Liver (tissue), 9 donors: ENCODE measurements around the gene KCNQ1. TPM values are rescaled to one million over a fixed set of nuclear protein-coding genes. Genes with fewer than 3 reads are reported as not detected.

Experiments
- DNase-seq: peaks from one replicate; pipeline ENCODE4 v3.0.0-alpha.2; 2017; ENCODE audit warnings: low spot score
- H3K27ac ChIP-seq, 2 donors: one replicate each; pipeline ENCODE4 v1.7.0; 2013; ENCODE audit warnings: inconsistent platforms in 2 of 2, low read length in 2 of 2, control low read depth in 1 of 2, low read depth in 1 of 2, mild to moderate bottlenecking in 1 of 2
- H3K27me3 ChIP-seq, 4 donors: one replicate each; pipeline versions ENCODE4 v1.6.1 to v1.7.0; 2013; ENCODE audit warnings: low read length in 3 of 4, inconsistent platforms in 1 of 4, mild to moderate bottlenecking in 1 of 4, moderate library complexity in 1 of 4; ENCODE audit not compliant: control insufficient read depth in 4 of 4, insufficient read depth in 4 of 4
- H3K36me3 ChIP-seq, 4 donors: one replicate each; pipeline versions ENCODE4 v1.6.1 to v1.7.0; 2013; ENCODE audit warnings: low read length in 3 of 4, mild to moderate bottlenecking in 3 of 4, low read depth in 1 of 4, moderate library complexity in 1 of 4; ENCODE audit not compliant: control insufficient read depth in 4 of 4, insufficient read depth in 3 of 4
- H3K4me1 ChIP-seq, 4 donors: one replicate each; pipeline versions ENCODE4 v1.6.1 to v1.7.0; 2013; ENCODE audit warnings: low read length in 3 of 4, mild to moderate bottlenecking in 3 of 4, moderate library complexity in 1 of 4; ENCODE audit not compliant: control insufficient read depth in 4 of 4, insufficient read depth in 4 of 4
- H3K4me3 ChIP-seq, 3 donors: one replicate each; pipeline versions ENCODE4 v1.6.1 to v1.7.0; 2013; ENCODE audit warnings: low read length in 3 of 3, control low read depth in 1 of 3, low read depth in 1 of 3, mild to moderate bottlenecking in 1 of 3
- H3K9ac ChIP-seq, 2 donors: one replicate each; pipeline ENCODE4 v1.7.0; 2013; ENCODE audit warnings: low read length in 2 of 2, mild to moderate bottlenecking in 2 of 2, moderate library complexity in 2 of 2, control low read depth in 1 of 2, low read depth in 1 of 2
- H3K9me3 ChIP-seq, 4 donors: one replicate each; pipeline versions ENCODE4 v1.6.1 to v1.7.0; 2013; ENCODE audit warnings: low read length in 3 of 4; ENCODE audit not compliant: control insufficient read depth in 4 of 4
- EGR1 ChIP-seq, 2 donors: IDR thresholded peaks; 2 replicates each; pipeline ENCODE4 v1.6.1; 2016 to 2018; ENCODE audit warnings: antibody characterized with exemption in 2 of 2, low read depth in 2 of 2
- FOXA2 ChIP-seq: IDR thresholded peaks from 2 replicates; pipeline ENCODE4 v1.6.1; 2016; ENCODE audit warnings: antibody characterized with exemption
- GABPA ChIP-seq, 2 donors: IDR thresholded peaks in 1 of 2; conservative IDR thresholded peaks in 1 of 2; 2 replicates each; pipeline ENCODE4 v1.6.1; 2016; ENCODE audit warnings: antibody characterized with exemption in 2 of 2, mild to moderate bottlenecking in 1 of 2, moderate library complexity in 1 of 2
- HNF4A ChIP-seq, 2 donors: conservative IDR thresholded peaks; 2 replicates each; pipeline ENCODE4 v1.6.1; 2016; ENCODE audit warnings: antibody characterized with exemption in 2 of 2, mild to moderate bottlenecking in 2 of 2
- HNF4G ChIP-seq: IDR thresholded peaks from 2 replicates; pipeline ENCODE4 v1.6.1; 2016; ENCODE audit warnings: antibody characterized with exemption
- RXRA ChIP-seq, 2 donors: IDR thresholded peaks; 2 replicates each; pipeline ENCODE4 v1.6.1; 2017 to 2018; ENCODE audit warnings: antibody characterized with exemption in 2 of 2, mild to moderate bottlenecking in 1 of 2
- SP1 ChIP-seq: IDR thresholded peaks from 2 replicates; pipeline ENCODE4 v1.6.1; 2018; ENCODE audit warnings: antibody characterized with exemption, mild to moderate bottlenecking
- TAF1 ChIP-seq: conservative IDR thresholded peaks from 2 replicates; pipeline ENCODE4 v1.6.1; 2016; ENCODE audit warnings: antibody characterized with exemption, mild to moderate bottlenecking
- WGBS: extraction: QIAGEN DNeasy Blood & Tissue Kit; methylation state at CpG from one replicate; pipeline ENCODE4 v1.1.7; 2013; 5-methylcytosine and 5-hydroxymethylcytosine counted together
- polyA plus RNA-seq, 2 donors: library from polyadenylated mRNA; stranded (reverse) in 1 of 2; unstranded in 1 of 2; fragments of 200-250 nt in 1 of 2; fragments of >200 nt in 1 of 2; fragmentation: Nextera tagmentation in 1 of 2; extraction: Ambion mirVana in 1 of 2; gene quantifications; one replicate each; pipeline versions ENCODE4 v1.2.1 to v1.2.3, GENCODE V29; 2013 to 2015
- total RNA-seq, 2 donors: library from RNA; depleted of rRNA; stranded (reverse); fragments of >200 nt; gene quantifications; one replicate each; pipeline ENCODE4 v1.2.3, GENCODE V29; 2014
- TF ChIP-seq, protein P1 (sequence below): IDR thresholded peaks from 2 replicates; pipeline ENCODE4 v1.6.1; 2016; ENCODE audit warnings: antibody characterized with exemption
- TF ChIP-seq, protein P2 (sequence below): IDR thresholded peaks from 2 replicates; pipeline ENCODE4 v1.6.1; 2016; ENCODE audit warnings: antibody characterized with exemption
- TF ChIP-seq, protein P3 (sequence below): IDR thresholded peaks from 2 replicates; pipeline ENCODE4 v1.6.1; 2016; ENCODE audit warnings: antibody characterized with exemption, mild to moderate bottlenecking
- TF ChIP-seq, protein P4 (sequence below): fragments of 150-350 bp; IDR thresholded peaks from 2 replicates; pipeline ENCODE4 v1.5.1; 2017; ENCODE audit warnings: improper control_type of control experiment, low read depth, low read length; ENCODE audit not compliant: missing input control
- donor health status: healthy.
- donor health status: healthy.
- donor health status: healthy.
- donor health status: healthy.
- donor health status: healthy.

KCNQ1 gene
- total and polyA plus RNA-seq, 4 donors = 0.31 to 2.2 (median 1.5) TPM

DNA sequence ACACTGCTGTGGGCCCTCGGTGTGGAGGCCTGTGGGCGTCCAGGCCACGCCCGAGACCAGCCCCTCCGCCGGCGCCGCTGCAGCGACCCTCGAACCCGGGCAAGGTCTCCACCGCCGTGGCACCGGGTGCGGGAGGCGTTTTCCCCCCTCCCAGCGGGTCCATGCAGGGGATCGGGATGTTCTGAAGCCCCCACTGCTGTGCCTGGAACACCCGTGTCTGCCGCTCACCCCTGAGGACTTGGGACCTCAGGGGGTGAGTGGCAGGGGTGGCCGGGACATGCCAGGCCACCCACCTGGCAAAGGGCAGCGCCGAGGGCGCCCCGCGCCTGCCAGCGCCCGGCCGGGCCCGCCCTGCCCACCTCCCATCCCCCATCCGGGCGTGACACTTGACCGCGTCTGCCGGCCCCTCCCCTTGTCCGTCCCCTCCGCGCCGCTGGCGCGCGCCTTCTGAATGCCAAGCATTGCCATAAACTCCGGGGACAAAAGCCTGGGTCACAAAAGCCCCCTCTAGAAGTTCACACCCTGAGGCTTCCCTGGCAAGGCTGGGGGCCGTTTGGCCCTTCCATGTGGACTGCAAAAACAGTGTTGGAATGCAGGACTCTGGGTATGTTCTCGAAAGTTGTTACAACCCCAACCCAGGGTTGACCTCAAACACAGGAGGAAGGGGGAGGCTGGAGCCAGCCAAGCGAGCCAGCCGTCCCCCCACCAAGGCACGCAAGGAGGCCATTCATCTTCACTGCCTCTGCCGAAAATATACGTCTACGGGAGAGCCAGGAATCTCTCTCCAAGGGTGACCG is 255.8 kb downstream of the KCNQ1 start:
- Histone ChIP-seq H3K4me3 (peak overlapping the region; percentile 53 to 62 (median 57)), H3K9me3 (no peaks in the 10 kb centered on the region), H3K27me3 (no peaks in the 10 kb centered on the region), H3K36me3 (no peaks in the 10 kb centered on the region), H3K4me1 (peaks cover 0 to 22% (median 8%) of the 10 kb centered on the region in 4 donors), H3K27ac (peak overlapping the region; percentile 91), H3K9ac (peak overlapping the region in 1 of 2 donors; percentile 17)
- 48% methylated on average over 52 of the region's 52 CpGs for WGBS
- TF ChIP-seq SP1 (no peak), HNF4A (conservative IDR thresholded peaks at IDR 0.05) (no peak), HNF4G (no peak), GABPA (IDR thresholded peaks at IDR 0.05 in 1 of 2, conservative IDR thresholded peaks at IDR 0.05 in 1 of 2) (no peak), TAF1 (no peak)
- TF ChIP-seq, protein P1, sequence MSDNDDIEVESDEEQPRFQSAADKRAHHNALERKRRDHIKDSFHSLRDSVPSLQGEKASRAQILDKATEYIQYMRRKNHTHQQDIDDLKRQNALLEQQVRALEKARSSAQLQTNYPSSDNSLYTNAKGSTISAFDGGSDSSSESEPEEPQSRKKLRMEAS = no peak
- DNase-seq = peak; percentile 72

DNA sequence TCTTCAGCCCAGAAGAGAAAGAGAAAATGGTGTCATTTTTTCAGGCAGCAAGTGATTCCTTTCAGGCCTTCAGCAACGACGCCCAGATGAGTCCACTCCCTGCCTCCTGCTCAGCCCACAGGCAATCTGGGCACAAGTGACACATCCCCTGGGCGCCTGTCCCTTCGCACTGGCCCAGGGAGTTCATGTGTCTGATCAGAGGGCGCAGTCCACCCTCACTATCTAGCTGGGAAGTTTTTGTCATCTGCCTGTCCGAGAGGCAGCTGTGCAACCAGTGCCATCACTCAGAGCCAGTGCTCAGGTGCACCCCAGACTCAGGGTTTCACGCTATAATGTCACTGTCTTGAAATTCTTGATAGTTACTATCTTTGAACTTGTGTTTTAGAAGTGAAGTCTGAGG is 256.4 kb downstream of the KCNQ1 start:
- no peak for DNase-seq
- WGBS = 64% methylated on average over 7 of the region's 7 CpGs
- no peak overlapping the region for H3K9ac ChIP-seq
- H3K27me3 ChIP-seq = no peaks in the 10 kb centered on the region
- TF ChIP-seq HNF4A (conservative IDR thresholded peaks at IDR 0.05) = peak; percentile 67 to 84
- TF ChIP-seq, protein P2, sequence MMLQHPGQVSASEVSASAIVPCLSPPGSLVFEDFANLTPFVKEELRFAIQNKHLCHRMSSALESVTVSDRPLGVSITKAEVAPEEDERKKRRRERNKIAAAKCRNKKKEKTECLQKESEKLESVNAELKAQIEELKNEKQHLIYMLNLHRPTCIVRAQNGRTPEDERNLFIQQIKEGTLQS = no peak
- TF ChIP-seq, protein P3, sequence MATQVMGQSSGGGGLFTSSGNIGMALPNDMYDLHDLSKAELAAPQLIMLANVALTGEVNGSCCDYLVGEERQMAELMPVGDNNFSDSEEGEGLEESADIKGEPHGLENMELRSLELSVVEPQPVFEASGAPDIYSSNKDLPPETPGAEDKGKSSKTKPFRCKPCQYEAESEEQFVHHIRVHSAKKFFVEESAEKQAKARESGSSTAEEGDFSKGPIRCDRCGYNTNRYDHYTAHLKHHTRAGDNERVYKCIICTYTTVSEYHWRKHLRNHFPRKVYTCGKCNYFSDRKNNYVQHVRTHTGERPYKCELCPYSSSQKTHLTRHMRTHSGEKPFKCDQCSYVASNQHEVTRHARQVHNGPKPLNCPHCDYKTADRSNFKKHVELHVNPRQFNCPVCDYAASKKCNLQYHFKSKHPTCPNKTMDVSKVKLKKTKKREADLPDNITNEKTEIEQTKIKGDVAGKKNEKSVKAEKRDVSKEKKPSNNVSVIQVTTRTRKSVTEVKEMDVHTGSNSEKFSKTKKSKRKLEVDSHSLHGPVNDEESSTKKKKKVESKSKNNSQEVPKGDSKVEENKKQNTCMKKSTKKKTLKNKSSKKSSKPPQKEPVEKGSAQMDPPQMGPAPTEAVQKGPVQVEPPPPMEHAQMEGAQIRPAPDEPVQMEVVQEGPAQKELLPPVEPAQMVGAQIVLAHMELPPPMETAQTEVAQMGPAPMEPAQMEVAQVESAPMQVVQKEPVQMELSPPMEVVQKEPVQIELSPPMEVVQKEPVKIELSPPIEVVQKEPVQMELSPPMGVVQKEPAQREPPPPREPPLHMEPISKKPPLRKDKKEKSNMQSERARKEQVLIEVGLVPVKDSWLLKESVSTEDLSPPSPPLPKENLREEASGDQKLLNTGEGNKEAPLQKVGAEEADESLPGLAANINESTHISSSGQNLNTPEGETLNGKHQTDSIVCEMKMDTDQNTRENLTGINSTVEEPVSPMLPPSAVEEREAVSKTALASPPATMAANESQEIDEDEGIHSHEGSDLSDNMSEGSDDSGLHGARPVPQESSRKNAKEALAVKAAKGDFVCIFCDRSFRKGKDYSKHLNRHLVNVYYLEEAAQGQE = peak; percentile 51
- no peak for TF ChIP-seq GABPA (IDR thresholded peaks at IDR 0.05 in 1 of 2, conservative IDR thresholded peaks at IDR 0.05 in 1 of 2)
- no peak for TF ChIP-seq TAF1
- TF ChIP-seq, protein P4, sequence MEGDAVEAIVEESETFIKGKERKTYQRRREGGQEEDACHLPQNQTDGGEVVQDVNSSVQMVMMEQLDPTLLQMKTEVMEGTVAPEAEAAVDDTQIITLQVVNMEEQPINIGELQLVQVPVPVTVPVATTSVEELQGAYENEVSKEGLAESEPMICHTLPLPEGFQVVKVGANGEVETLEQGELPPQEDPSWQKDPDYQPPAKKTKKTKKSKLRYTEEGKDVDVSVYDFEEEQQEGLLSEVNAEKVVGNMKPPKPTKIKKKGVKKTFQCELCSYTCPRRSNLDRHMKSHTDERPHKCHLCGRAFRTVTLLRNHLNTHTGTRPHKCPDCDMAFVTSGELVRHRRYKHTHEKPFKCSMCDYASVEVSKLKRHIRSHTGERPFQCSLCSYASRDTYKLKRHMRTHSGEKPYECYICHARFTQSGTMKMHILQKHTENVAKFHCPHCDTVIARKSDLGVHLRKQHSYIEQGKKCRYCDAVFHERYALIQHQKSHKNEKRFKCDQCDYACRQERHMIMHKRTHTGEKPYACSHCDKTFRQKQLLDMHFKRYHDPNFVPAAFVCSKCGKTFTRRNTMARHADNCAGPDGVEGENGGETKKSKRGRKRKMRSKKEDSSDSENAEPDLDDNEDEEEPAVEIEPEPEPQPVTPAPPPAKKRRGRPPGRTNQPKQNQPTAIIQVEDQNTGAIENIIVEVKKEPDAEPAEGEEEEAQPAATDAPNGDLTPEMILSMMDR = no peak
- no peak for TF ChIP-seq RXRA (IDR thresholded peaks at IDR 0.05)
- no peak for TF ChIP-seq EGR1 (IDR thresholded peaks at IDR 0.05; ENCODE audit: low read depth in 2 of 2)
- no peak for TF ChIP-seq FOXA2
- peak overlapping the region; percentile 91 for H3K27ac ChIP-seq
- H3K4me3 ChIP-seq = no peak overlapping the region
- H3K36me3 ChIP-seq = no peaks in the 10 kb centered on the region
- H3K4me1 ChIP-seq = peaks cover 0 to 20% (median 8%) of the 10 kb centered on the region in 4 donors
- peaks cover 0 to 2% (median 0%) of the 10 kb centered on the region in 4 donors for H3K9me3 ChIP-seq
